Karpas-422 (cell line): ENCODE measurements around the gene DLGAP3. TPM values are rescaled to one million over a fixed set of nuclear protein-coding genes. Genes with fewer than 3 reads are reported as not detected.

Experiments
- DNase-seq: peaks from one replicate; pipeline ENCODE4 v3.0.0-alpha.2; 2015
- H2AFZ ChIP-seq: fragments of 200-600 bp; sonication (generic); 2 replicates; pipeline ENCODE4 v1.6.1; 2014; ENCODE audit warnings: antibody characterized with exemption, low read length, mixed read lengths
- H3K27ac ChIP-seq: fragments of 200-600 bp; sonication (generic); 2 replicates; pipeline ENCODE4 v1.5.1; 2014; ENCODE audit warnings: mild to moderate bottlenecking, low read length, moderate library complexity
- H3K27me3 ChIP-seq: fragments of 200-600 bp; sonication (generic); 2 replicates; pipeline ENCODE4 v1.6.1; 2014; ENCODE audit warnings: low read length, mixed read lengths
- H3K36me3 ChIP-seq: fragments of 200-600 bp; sonication (generic); 2 replicates; pipeline ENCODE4 v1.6.1; 2014; ENCODE audit warnings: low read length, mixed read lengths; ENCODE audit not compliant: insufficient read depth
- H3K4me1 ChIP-seq: fragments of 200-600 bp; sonication (generic); 2 replicates; pipeline ENCODE4 v1.6.1; 2014; ENCODE audit warnings: mild to moderate bottlenecking, low read length, mixed read lengths
- H3K4me2 ChIP-seq: fragments of 200-600 bp; sonication (generic); 2 replicates; pipeline ENCODE4 v1.6.1; 2014; ENCODE audit warnings: low read length, low read depth, mild to moderate bottlenecking; ENCODE audit not compliant: poor library complexity, severe bottlenecking
- H3K4me3 ChIP-seq: fragments of 200-600 bp; sonication (generic); 2 replicates; pipeline ENCODE4 v1.5.1; 2014; ENCODE audit warnings: mild to moderate bottlenecking, antibody characterized with exemption, low read length, mixed read lengths
- H3K79me2 ChIP-seq: fragments of 200-600 bp; sonication (generic); 2 replicates; pipeline ENCODE4 v1.6.1; 2014; ENCODE audit warnings: mild to moderate bottlenecking, low read length, mixed read lengths
- H3K9ac ChIP-seq: fragments of 200-600 bp; sonication (generic); 2 replicates; pipeline ENCODE4 v1.6.0; 2014; ENCODE audit warnings: low read length
- H3K9me2 ChIP-seq: fragments of 200-600 bp; sonication (generic), shearing (Covaris generic); replicated peaks from 2 replicates; pipeline ENCODE4 v1.6.0; 2014; ENCODE audit warnings: mild to moderate bottlenecking, low read length, moderate library complexity; ENCODE audit not compliant: insufficient read depth
- H3K9me3 ChIP-seq: fragments of 300-700, 200-600 bp; sonication (generic); 2 replicates; pipeline ENCODE4 v1.6.1; 2014; ENCODE audit warnings: low read length, mixed read lengths
- H4K20me1 ChIP-seq: fragments of 200-600 bp; sonication (generic); 2 replicates; pipeline ENCODE4 v1.6.1; 2014; ENCODE audit warnings: mild to moderate bottlenecking, antibody characterized with exemption, low read length, low read depth; ENCODE audit not compliant: insufficient read depth
- total RNA-seq: library from RNA; depleted of rRNA; stranded (reverse); fragments of >200 nt; shearing (Covaris generic); gene quantifications from 2 replicates; pipeline ENCODE4 v1.2.3, GENCODE V29; 2014; ENCODE audit warnings: low replicate concordance

The DLGAP3 gene
- total RNA-seq, 1 experiment from 2014 or later, result 4.1 TPM

- no peak overlapping the region for H3K4me2 ChIP-seq
Observed at GRCh38 chr1:34876406-34876805, 53.0 kb downstream of the DLGAP3 start.

GRCh38 chr1:34874296-34874952, 55.0 kb downstream of the DLGAP3 start:
- Histone ChIP-seq H3K9ac (no peak overlapping the region), H3K9me2 (no peaks in the 10 kb centered on the region), H3K4me2 (no peak overlapping the region), H3K27me3 (no peaks in the 10 kb centered on the region), H3K36me3 (no peaks in the 10 kb centered on the region), H2AFZ (no peak overlapping the region), H4K20me1 (no peaks in the 10 kb centered on the region), H3K27ac (no peak overlapping the region), H3K79me2 (no peaks in the 10 kb centered on the region), H3K4me1 (peaks cover 33% of the 10 kb centered on the region), H3K4me3 (no peak overlapping the region), H3K9me3 (no peaks in the 10 kb centered on the region)
- no peak for DNase-seq

More at GRCh38 chr1:34876406-34876805, 53.0 kb downstream of the DLGAP3 start:
- H3K4me3 ChIP-seq, result no peak overlapping the region
- no peaks in the 10 kb centered on the region for H3K27me3 ChIP-seq
- DNase-seq, result no peak
- no peaks in the 10 kb centered on the region for H3K9me2 ChIP-seq
- H2AFZ ChIP-seq, result no peak overlapping the region
- no peak overlapping the region for H3K9ac ChIP-seq
- peaks cover 16% of the 10 kb centered on the region for H3K4me1 ChIP-seq
- no peaks in the 10 kb centered on the region for H3K79me2 ChIP-seq
- H4K20me1 ChIP-seq, result no peaks in the 10 kb centered on the region
- 0 out of 2 replicates have a peak, but pooled peaks cover 4% of the 10 kb centered on the region for H3K9me3 ChIP-seq
- no peak overlapping the region for H3K27ac ChIP-seq
- peaks cover 4% of the 10 kb centered on the region for H3K36me3 ChIP-seq

- no peaks in the 10 kb centered on the region for H3K9me2 ChIP-seq
- no peak for DNase-seq
- no peaks in the 10 kb centered on the region for H3K79me2 ChIP-seq
- no peaks in the 10 kb centered on the region for H3K36me3 ChIP-seq
- no peak overlapping the region for H3K9ac ChIP-seq
- no peaks in the 10 kb centered on the region for H3K27me3 ChIP-seq
- no peaks in the 10 kb centered on the region for H3K9me3 ChIP-seq
- no peak overlapping the region for H3K27ac ChIP-seq
- no peaks in the 10 kb centered on the region for H4K20me1 ChIP-seq
- no peak overlapping the region for H2AFZ ChIP-seq
- H3K4me3 ChIP-seq, result no peak overlapping the region
- no peak overlapping the region for H3K4me2 ChIP-seq
- peaks cover 35% of the 10 kb centered on the region for H3K4me1 ChIP-seq
Observed at GRCh38 chr1:34872133-34872503, 57.3 kb downstream of the DLGAP3 start.

- H3K4me1 ChIP-seq, result peaks cover 41% of the 10 kb centered on the region
- no peaks in the 10 kb centered on the region for H3K9me3 ChIP-seq
- no peak overlapping the region for H3K4me3 ChIP-seq
- H3K9me2 ChIP-seq, result no peaks in the 10 kb centered on the region
- no peaks in the 10 kb centered on the region for H3K36me3 ChIP-seq
- H4K20me1 ChIP-seq, result no peaks in the 10 kb centered on the region
- no peaks in the 10 kb centered on the region for H3K79me2 ChIP-seq
- no peak for DNase-seq
- peak overlapping the region; percentile 15; the same call in 1 of the 2 replicates for H3K9ac ChIP-seq
- peak overlapping the region; percentile 43 for H3K27ac ChIP-seq
- peak overlapping the region; percentile 24 for H3K4me2 ChIP-seq
- no peak overlapping the region for H2AFZ ChIP-seq
- H3K27me3 ChIP-seq, result no peaks in the 10 kb centered on the region
Observed at GRCh38 chr1:34871443-34872132, 57.9 kb downstream of the DLGAP3 start.

DNA sequence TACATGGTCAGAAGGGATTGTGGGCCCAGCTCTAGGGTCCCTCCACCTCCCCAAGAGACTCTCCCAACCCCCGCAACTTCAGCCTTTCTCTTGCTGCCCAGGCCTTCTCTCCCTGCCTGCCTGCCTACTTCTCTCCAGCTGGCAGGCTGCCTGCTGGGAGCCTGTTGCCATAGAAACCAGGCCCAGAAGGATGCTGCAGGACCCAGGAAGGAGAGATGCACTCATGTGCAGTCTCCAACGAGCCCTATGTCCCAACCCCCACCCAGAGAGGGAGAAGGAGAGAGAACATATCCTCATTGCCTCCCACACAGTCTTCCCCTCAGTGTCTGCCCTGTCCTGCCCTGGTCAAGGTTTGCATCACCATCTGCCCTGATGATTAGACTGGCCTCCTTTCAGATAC, 59.1 kb downstream of the DLGAP3 start:
- no peak overlapping the region for H2AFZ ChIP-seq
- no peaks in the 10 kb centered on the region for H3K36me3 ChIP-seq
- H3K4me2 ChIP-seq, result peak overlapping the region; percentile 22
- peaks cover 52% of the 10 kb centered on the region for H3K4me1 ChIP-seq
- peak overlapping the region; percentile 9; the same call in 1 of the 2 replicates for H3K9ac ChIP-seq
- no peaks in the 10 kb centered on the region for H3K9me3 ChIP-seq
- no peaks in the 10 kb centered on the region for H3K79me2 ChIP-seq
- no peaks in the 10 kb centered on the region for H3K9me2 ChIP-seq
- H3K27ac ChIP-seq, result peak overlapping the region; percentile 43; the same call in 1 of the 2 replicates
- H3K27me3 ChIP-seq, result no peaks in the 10 kb centered on the region
- DNase-seq, result no peak
- H3K4me3 ChIP-seq, result no peak overlapping the region
- H4K20me1 ChIP-seq, result no peaks in the 10 kb centered on the region

- H3K9ac ChIP-seq, result no peak overlapping the region
- no peaks in the 10 kb centered on the region for H3K9me3 ChIP-seq
- no peaks in the 10 kb centered on the region for H3K79me2 ChIP-seq
- no peaks in the 10 kb centered on the region for H4K20me1 ChIP-seq
- no peak overlapping the region for H2AFZ ChIP-seq
- H3K27ac ChIP-seq, result peak overlapping the region; percentile 43; the same call in 1 of the 2 replicates
- no peaks in the 10 kb centered on the region for H3K9me2 ChIP-seq
- H3K4me3 ChIP-seq, result no peak overlapping the region
- H3K4me1 ChIP-seq, result peaks cover 55% of the 10 kb centered on the region
- H3K4me2 ChIP-seq, result no peak overlapping the region
- H3K27me3 ChIP-seq, result no peaks in the 10 kb centered on the region
- DNase-seq, result no peak
- H3K36me3 ChIP-seq, result no peaks in the 10 kb centered on the region
Observed at GRCh38 chr1:34869760-34870159, 59.7 kb downstream of the DLGAP3 start.

GRCh38 chr1:34868230-34869049, 61.0 kb downstream of the DLGAP3 start:
- Histone ChIP-seq H3K9me3 (no peaks in the 10 kb centered on the region), H3K9ac (no peak overlapping the region), H3K27me3 (no peaks in the 10 kb centered on the region), H4K20me1 (no peaks in the 10 kb centered on the region), H3K79me2 (no peaks in the 10 kb centered on the region), H3K36me3 (no peaks in the 10 kb centered on the region), H3K9me2 (no peaks in the 10 kb centered on the region), H3K4me3 (no peak overlapping the region), H3K4me1 (peaks cover 55% of the 10 kb centered on the region), H3K27ac (no peak overlapping the region), H2AFZ (no peak overlapping the region), H3K4me2 (no peak overlapping the region)
- no peak for DNase-seq

DNA sequence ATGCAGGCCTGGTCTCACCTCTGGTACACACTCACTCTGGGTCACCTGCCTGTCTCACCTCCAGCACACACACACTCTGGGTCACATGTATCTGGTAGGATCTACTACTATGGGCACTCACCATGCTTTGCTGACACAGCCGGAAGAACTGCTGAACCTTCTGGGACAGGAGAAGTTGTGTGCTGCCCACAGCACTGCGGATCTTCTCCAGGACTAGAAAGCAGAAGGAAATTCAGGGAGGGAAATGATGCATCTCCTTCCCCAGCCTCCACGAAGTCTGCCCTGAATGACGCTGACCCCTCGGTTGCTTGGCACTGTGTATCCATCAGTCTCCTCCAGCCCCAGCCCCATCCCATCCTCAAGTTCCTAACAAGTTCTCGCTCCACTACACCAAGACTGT, 62.0 kb downstream of the DLGAP3 start:
- Histone ChIP-seq H4K20me1 (no peaks in the 10 kb centered on the region), H3K79me2 (no peaks in the 10 kb centered on the region), H3K4me2 (peak overlapping the region; percentile 80), H3K4me1 (peaks cover 50% of the 10 kb centered on the region), H3K9me2 (no peaks in the 10 kb centered on the region), H3K27me3 (no peaks in the 10 kb centered on the region), H3K27ac (no peak overlapping the region), H3K9me3 (no peaks in the 10 kb centered on the region), H3K9ac (no peak overlapping the region; the same call in 1 of the 2 replicates), H2AFZ (no peak overlapping the region), H3K4me3 (no peak overlapping the region; the same call in 1 of the 2 replicates), H3K36me3 (no peaks in the 10 kb centered on the region)
- no peak for DNase-seq
